ENCODE measurements around the gene SLC24A4. TPM values are rescaled to one million over a fixed set of nuclear protein-coding genes. Genes with fewer than 3 reads are reported as not detected.

SLC24A4 gene
- total RNA-seq, 4 donors from 2014 or later, result 0.81 to 3.6 (median 1.4) TPM

- Histone ChIP-seq H3K27me3 (peaks cover 26% of the 10 kb centered on the region), H3K4me3 (no peak overlapping the region), H3K36me3 (no peaks in the 10 kb centered on the region), H3K27ac (no peak overlapping the region), H3K4me1 (no peaks in the 10 kb centered on the region), H3K9me3 (no peaks in the 10 kb centered on the region)
- TF ChIP-seq POLR2A (IDR thresholded peaks at IDR 0.05), result no peak
- no peak for ATAC-seq
- WGBS, 2 donors (ENCODE audit: low coverage in 1 of 2), result 87 to 93% methylated on average over 2 of the region's 2 CpGs
These were observed 30.3 kb upstream of the SLC24A4 start for GRCh38 chr14:92292673-92293072.

- WGBS, 2 donors (ENCODE audit: low coverage in 1 of 2), result no CpG with 5 or more reads among the region's 2 CpGs
These were observed 28.5 kb upstream of the SLC24A4 start for GRCh38 chr14:92294506-92294905.

GRCh38 chr14:92297818-92298595 lies 25.0 kb upstream of the SLC24A4 start:
- ATAC-seq, result no peak

More at GRCh38 chr14:92294506-92294905, 28.5 kb upstream of the SLC24A4 start:
- Histone ChIP-seq H3K36me3 (no peaks in the 10 kb centered on the region), H3K9me3 (no peaks in the 10 kb centered on the region), H3K4me3 (no peak overlapping the region), H3K27me3 (peaks cover 17% of the 10 kb centered on the region), H3K27ac (no peak overlapping the region), H3K4me1 (no peaks in the 10 kb centered on the region)
- no peak for TF ChIP-seq CTCF (IDR thresholded peaks at IDR 0.05)
- ATAC-seq, result no peak

GRCh38 chr14:92302481-92302880 lies 20.5 kb upstream of the SLC24A4 start:
- Histone ChIP-seq H3K9me3 (no peaks in the 10 kb centered on the region), H3K27me3 (peaks cover 15% of the 10 kb centered on the region), H3K27ac (no peak overlapping the region), H3K36me3 (no peaks in the 10 kb centered on the region), H3K4me3 (no peak overlapping the region), H3K4me1 (no peaks in the 10 kb centered on the region)
- ATAC-seq, result no peak
- WGBS, 2 donors (ENCODE audit: low coverage in 1 of 2), result 47 to 67% methylated on average over 4 to 5 of the region's 5 CpGs
- TF ChIP-seq EP300 (IDR thresholded peaks at IDR 0.05) (no peak), POLR2A (IDR thresholded peaks at IDR 0.05) (no peak), POLR2AphosphoS5 (IDR thresholded peaks at IDR 0.05) (no peak), CTCF (IDR thresholded peaks at IDR 0.05) (no peak)

More at GRCh38 chr14:92297818-92298595, 25.0 kb upstream of the SLC24A4 start:
- TF ChIP-seq CTCF (IDR thresholded peaks at IDR 0.05), result no peak
- no peak for TF ChIP-seq POLR2AphosphoS5 (IDR thresholded peaks at IDR 0.05)
- no peak for TF ChIP-seq EP300 (IDR thresholded peaks at IDR 0.05)
- no peak for TF ChIP-seq POLR2A (IDR thresholded peaks at IDR 0.05)
- Histone ChIP-seq H3K27ac (no peak overlapping the region), H3K4me3 (no peak overlapping the region), H3K36me3 (no peaks in the 10 kb centered on the region), H3K27me3 (peaks cover 19% of the 10 kb centered on the region), H3K4me1 (no peaks in the 10 kb centered on the region), H3K9me3 (no peaks in the 10 kb centered on the region)
- WGBS, 2 donors (ENCODE audit: low coverage in 1 of 2), result 63 to 72% methylated on average over 4 to 6 of the region's 6 CpGs

- WGBS, 2 donors (ENCODE audit: low coverage in 1 of 2), result 45 to 54% methylated on average over 4 to 8 of the region's 8 CpGs
- TF ChIP-seq EP300 (IDR thresholded peaks at IDR 0.05) (no peak), POLR2AphosphoS5 (IDR thresholded peaks at IDR 0.05) (no peak)
- no peak for ATAC-seq
- H3K27me3 ChIP-seq, result peaks cover 5% of the 10 kb centered on the region
- H3K4me3 ChIP-seq, result no peak overlapping the region
- no peaks in the 10 kb centered on the region for H3K4me1 ChIP-seq
- no peaks in the 10 kb centered on the region for H3K9me3 ChIP-seq
- no peaks in the 10 kb centered on the region for H3K36me3 ChIP-seq
- no peak overlapping the region for H3K27ac ChIP-seq
These were observed 14.2 kb upstream of the SLC24A4 start for GRCh38 chr14:92308716-92309115.

GRCh38 chr14:92309968-92310530 lies 12.9 kb upstream of the SLC24A4 start:
- no peak for ATAC-seq
- no peak overlapping the region for H3K27ac ChIP-seq
- peaks cover 5% of the 10 kb centered on the region for H3K27me3 ChIP-seq
- no peak overlapping the region for H3K4me3 ChIP-seq
- TF ChIP-seq POLR2AphosphoS5 (IDR thresholded peaks at IDR 0.05) (no peak), POLR2A (IDR thresholded peaks at IDR 0.05) (no peak), EP300 (IDR thresholded peaks at IDR 0.05) (no peak), CTCF (IDR thresholded peaks at IDR 0.05) (no peak)
- H3K9me3 ChIP-seq, result no peaks in the 10 kb centered on the region
- H3K4me1 ChIP-seq, result no peaks in the 10 kb centered on the region
- H3K36me3 ChIP-seq, result no peaks in the 10 kb centered on the region
- 74 to 76% methylated on average over 5 to 7 of the region's 7 CpGs for WGBS, 2 donors (ENCODE audit: low coverage in 1 of 2)
